ENCODE data around the gene FAM9C.

FAM9C gene

GRCh38 chrX:13029887-13030771 is 14.3 kb downstream of the FAM9C start:
- TF ChIP-seq CTCF (conservative IDR thresholded peaks at IDR 0.05; ENCODE audit: low read depth, low read length): no peak
- H3K4me3 ChIP-seq (ENCODE audit: low read depth, low read length): no peak overlapping the region
- DNase-seq (ENCODE audit: low read depth): peak; percentile 39

DNA sequence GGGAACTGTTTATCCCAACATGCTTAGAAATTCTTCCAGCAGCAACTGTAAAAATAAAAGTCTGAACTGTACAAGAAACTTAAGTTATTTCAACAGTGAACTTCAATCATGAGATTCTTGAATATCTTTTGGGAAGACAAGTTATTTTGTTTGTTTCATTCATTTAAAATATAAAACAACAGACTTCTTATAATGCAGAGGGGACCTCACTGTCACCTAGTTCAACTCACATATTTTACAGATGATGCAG is 14.9 kb downstream of the FAM9C start:
- no peak for TF ChIP-seq CTCF (conservative IDR thresholded peaks at IDR 0.05; ENCODE audit: low read depth, low read length)
- H3K4me3 ChIP-seq (ENCODE audit: low read depth, low read length): no peak overlapping the region
- no peak for DNase-seq (ENCODE audit: low read depth)

DNA sequence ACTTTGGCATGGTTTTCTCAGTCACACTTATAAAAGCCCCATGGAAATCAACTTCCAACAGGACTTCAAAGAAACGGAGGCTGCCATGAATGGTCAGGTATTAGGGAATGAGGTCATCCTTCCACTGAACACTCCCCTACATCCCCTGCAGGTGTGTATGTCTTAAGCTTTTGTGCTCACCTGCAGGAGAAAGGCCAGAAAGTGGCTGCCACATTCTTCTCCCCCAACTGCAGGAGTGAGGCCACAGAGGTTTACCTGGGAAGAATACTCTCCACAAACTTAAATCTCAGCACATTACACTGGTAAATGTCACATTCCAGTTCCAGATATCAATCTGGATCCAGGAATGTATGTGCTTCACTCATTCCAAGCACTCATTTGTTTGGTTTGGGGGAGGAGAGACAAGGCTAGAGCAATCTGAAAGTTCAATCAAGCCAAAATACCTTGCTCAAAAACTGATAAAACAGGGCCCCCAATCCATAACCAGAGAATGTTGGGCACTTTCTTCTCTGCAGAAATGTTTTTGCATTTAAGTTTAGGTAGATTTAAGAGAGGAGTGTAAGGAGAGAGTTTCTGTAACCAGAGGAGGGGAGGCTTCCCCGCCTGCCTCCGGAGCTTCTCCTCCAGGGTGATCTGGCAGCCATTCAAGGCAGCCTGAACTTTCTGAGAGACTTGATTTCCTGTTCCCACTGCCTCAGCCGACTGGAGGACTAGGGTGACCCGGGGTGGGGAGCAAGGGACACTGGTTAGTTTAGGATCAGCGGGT is 15.4 kb downstream of the FAM9C start:
- DNase-seq (ENCODE audit: low read depth): peak; percentile 72
- no peak overlapping the region for H3K4me3 ChIP-seq (ENCODE audit: low read depth, low read length)
- peak; percentile 8 for TF ChIP-seq CTCF (conservative IDR thresholded peaks at IDR 0.05; ENCODE audit: low read depth, low read length)

DNA sequence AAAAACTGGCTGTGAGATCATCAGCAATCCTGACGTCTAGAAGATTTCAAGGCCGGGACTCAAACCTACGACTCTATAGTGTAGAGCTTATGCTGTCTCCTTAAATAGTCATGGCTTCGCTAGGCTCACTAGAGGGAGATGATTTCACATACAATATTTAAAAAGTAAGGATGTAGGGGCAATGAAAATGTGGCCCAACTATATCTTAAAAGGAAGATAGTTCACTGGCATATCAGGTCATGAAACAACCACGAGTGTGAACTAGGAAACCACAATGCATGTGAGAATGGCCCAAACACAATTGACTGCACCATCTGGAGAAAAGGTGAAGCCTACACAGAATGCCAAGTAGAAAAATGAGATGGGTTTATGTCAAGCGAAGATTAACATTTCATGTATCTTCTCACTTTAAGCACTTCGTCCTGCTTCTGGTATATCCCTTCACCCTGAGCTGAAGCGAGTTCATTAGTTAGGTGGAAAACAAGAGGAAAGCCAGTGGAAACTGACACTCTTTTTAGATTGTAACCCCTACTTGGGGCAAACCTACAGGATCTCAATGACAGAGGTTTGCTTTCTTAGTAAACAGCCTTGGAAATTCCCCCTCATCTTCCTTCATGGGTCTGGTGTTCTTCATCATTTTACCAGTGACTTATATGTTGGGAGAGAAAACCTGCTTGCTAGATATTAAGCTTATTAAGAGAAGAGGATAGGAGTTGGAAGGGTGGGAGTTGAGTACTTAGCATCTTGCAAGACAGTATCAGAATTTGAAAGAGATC is 17.4 kb downstream of the FAM9C start:
- no peak for DNase-seq (ENCODE audit: low read depth)
- H3K4me3 ChIP-seq (ENCODE audit: low read depth, low read length): no peak overlapping the region
- no peak for TF ChIP-seq CTCF (conservative IDR thresholded peaks at IDR 0.05; ENCODE audit: low read depth, low read length)

GRCh38 chrX:13024986-13025385 is 19.4 kb downstream of the FAM9C start:
- H3K4me3 ChIP-seq (ENCODE audit: low read depth, low read length): no peak overlapping the region
- no peak for TF ChIP-seq CTCF (conservative IDR thresholded peaks at IDR 0.05; ENCODE audit: low read depth, low read length)
- no peak for DNase-seq (ENCODE audit: low read depth)

GRCh38 chrX:13023979-13024378 is 20.4 kb downstream of the FAM9C start:
- no peak for DNase-seq (ENCODE audit: low read depth)
- no peak overlapping the region for H3K4me3 ChIP-seq (ENCODE audit: low read depth, low read length)
- no peak for TF ChIP-seq CTCF (conservative IDR thresholded peaks at IDR 0.05; ENCODE audit: low read depth, low read length)

All from choroid plexus epithelial cell (primary cell).